DMS 273 (cell line): Measurements from ENCODE around the gene WARS2.

ENCODE experiments used
- DNase-seq: peaks from one replicate; lab custom pipeline; 2025; ENCODE audit not compliant: unreplicated experiment; lab: John Stamatoyannopoulos, UW

The WARS2 gene

GRCh38 chr1:119086830-119087229 lies 53.6 kb downstream of the WARS2 start:
- no peak for DNase-seq

- no peak for DNase-seq
These were observed 55.7 kb downstream of the WARS2 start for GRCh38 chr1:119084798-119085197.

- no peak for DNase-seq
These were observed 56.5 kb downstream of the WARS2 start for GRCh38 chr1:119083980-119084379.

- no peak for DNase-seq
These were observed 57.0 kb downstream of the WARS2 start for GRCh38 chr1:119083479-119083878.

- no peak for DNase-seq
These were observed 58.8 kb downstream of the WARS2 start for GRCh38 chr1:119081700-119082099.

- DNase-seq, result no peak
These were observed 59.2 kb downstream of the WARS2 start for GRCh38 chr1:119081267-119081666.

- peak; percentile 44 for DNase-seq
These were observed 59.9 kb downstream of the WARS2 start for GRCh38 chr1:119080586-119080985.

- DNase-seq, result no peak
These were observed 60.6 kb downstream of the WARS2 start for GRCh38 chr1:119079881-119080280.

GRCh38 chr1:119075614-119076013 lies 64.8 kb downstream of the WARS2 start:
- no peak for DNase-seq

GRCh38 chr1:119071321-119071720 lies 69.1 kb downstream of the WARS2 start:
- DNase-seq, result no peak

- no peak for DNase-seq
These were observed 70.8 kb downstream of the WARS2 start for GRCh38 chr1:119069682-119070081.

GRCh38 chr1:119068427-119068826 lies 72.0 kb downstream of the WARS2 start:
- peak; percentile 46 for DNase-seq

GRCh38 chr1:119061700-119062099 lies 78.8 kb downstream of the WARS2 start:
- DNase-seq, result no peak

GRCh38 chr1:119055568-119055967 lies 84.9 kb downstream of the WARS2 start:
- no peak for DNase-seq

- no peak for DNase-seq
These were observed 86.5 kb downstream of the WARS2 start for GRCh38 chr1:119053917-119054316.

GRCh38 chr1:119052267-119052666 lies 88.2 kb downstream of the WARS2 start:
- no peak for DNase-seq

- peak; percentile 18 for DNase-seq
These were observed 91.6 kb downstream of the WARS2 start for GRCh38 chr1:119048624-119049404.

GRCh38 chr1:119046785-119047438 lies 93.5 kb downstream of the WARS2 start:
- DNase-seq, result peak; percentile 54

- DNase-seq, result no peak
These were observed 94.0 kb downstream of the WARS2 start for GRCh38 chr1:119046429-119046784.

GRCh38 chr1:119045096-119045746 lies 95.2 kb downstream of the WARS2 start:
- DNase-seq, result peak; percentile 26

- DNase-seq, result peak; percentile 17
These were observed 99.5 kb downstream of the WARS2 start for GRCh38 chr1:119040906-119041305.

- DNase-seq, result no peak
These were observed 100.0 kb downstream of the WARS2 start for GRCh38 chr1:119040489-119040888.
